Fibroblast of peridontal ligament (primary cell): ENCODE results near the gene ASB3.

Experiments used
- DNase-seq: peaks from one replicate; pipeline ENCODE4 v3.0.0-alpha.2; 2010; ENCODE audit errors: extremely low read depth

ASB3 gene

DNA sequence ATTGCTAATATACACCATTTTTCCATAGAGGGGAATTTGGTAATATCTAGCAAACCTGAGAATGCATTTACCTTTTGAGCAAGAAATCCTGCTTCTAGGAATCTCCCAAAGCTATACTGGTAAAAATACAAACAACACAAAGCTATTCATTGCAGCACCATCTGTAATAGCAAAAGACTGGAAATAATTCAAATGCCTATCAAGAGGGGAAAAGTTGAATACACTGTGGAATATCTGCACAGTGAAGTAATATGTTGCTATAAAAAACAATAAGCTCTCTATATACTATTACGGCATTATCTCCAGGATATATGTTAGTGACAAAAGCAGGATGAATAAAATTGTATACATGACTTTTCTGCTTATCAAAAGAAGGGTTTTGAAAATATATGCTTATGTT is 131.5 kb downstream of the ASB3 start:
- no peak for DNase-seq

DNA sequence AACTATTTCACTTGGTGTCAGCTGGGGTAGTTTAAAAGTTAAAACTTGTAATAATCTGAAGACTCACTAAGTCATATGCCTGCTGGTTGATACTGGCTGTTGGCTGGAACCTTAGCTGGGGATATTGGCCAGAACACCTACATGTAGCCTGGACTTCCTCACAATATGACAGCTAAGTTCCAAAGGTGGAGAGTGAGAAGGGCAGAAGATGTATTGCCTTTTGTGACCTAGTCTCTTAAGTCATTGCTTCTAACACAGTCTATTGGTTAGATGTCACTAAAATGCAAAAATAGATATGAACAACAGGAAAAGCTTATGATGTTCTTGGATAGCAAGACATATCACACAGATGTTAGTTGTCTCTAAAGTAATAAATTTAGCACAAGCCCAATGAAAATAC is 132.4 kb downstream of the ASB3 start:
- no peak for DNase-seq

DNA sequence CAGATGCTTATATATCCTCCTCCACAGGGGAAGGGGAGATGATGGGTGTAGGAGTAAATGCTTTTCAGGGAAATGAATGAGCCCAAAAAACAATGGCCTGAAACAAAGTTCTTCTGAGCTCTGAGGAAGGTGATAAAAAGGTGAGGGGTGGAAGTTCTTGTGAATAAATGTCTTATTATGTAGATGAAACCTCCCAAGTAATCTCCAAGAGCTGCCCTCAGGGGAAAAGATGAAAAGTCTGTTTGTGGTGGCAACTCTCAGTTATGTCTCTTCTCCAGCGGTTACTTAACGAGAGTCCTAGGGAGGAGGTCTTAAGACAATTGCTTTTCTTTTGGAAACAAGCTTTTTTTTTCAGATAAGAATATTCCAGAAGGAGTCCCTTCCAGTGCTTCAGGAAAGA is 134.6 kb downstream of the ASB3 start:
- no peak for DNase-seq

DNA sequence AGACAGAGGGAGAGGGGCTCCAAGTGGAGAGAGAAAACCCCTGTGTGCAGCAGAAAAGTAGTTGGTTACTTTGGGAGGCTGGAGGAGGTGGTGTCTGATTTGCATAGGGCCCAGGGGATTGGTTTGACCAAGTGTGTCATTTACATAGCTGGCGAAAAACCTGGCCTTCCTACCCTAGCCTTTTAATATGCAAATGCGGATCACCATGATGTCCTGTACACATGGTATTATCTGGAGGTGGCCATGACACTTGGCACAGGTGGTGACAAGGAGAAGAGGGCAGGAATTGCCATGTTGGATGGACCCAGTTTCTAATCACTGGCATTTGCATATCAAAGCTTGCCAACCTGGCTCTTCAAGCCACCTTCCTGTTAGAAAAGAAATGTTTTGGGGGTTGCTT is 140.0 kb downstream of the ASB3 start:
- DNase-seq, result no peak

DNA sequence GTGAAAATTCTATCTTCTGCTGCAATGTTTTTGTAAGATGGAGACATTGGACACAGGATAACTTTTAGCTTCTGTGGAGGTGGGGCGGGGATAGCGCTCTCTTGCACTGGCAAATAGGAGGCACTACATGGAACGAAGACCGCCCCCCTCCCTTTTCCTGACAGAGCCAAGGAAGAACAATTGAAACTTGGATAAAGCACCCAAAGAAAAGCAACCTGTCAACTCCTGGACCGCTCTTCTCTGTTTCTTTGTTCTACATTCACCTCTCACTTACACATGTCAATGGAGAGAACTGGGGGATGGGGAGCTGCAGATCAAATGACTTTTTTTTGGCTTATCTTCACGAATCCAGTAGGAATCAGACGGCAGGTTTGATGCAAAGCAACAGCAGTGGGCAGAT is 145.5 kb downstream of the ASB3 start:
- DNase-seq, result no peak

DNA sequence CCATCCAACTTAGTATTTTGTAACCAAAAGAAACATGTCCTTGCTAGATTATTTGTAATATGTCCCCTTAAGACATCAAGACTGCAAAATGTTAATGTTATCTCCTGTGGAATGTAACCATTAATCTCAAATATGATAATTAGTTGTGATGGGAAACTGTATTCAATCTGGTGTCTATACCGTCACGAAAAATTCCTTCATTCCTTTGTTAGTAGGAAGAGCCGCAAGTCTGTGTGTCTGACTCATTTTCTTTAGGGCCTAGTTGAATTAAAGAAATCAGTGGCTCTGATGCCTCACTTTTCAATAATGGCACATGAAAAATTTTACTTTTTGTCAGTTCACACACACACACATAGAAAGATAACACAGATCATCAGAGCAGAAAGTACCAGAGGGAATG is 146.3 kb downstream of the ASB3 start:
- DNase-seq, result no peak

DNA sequence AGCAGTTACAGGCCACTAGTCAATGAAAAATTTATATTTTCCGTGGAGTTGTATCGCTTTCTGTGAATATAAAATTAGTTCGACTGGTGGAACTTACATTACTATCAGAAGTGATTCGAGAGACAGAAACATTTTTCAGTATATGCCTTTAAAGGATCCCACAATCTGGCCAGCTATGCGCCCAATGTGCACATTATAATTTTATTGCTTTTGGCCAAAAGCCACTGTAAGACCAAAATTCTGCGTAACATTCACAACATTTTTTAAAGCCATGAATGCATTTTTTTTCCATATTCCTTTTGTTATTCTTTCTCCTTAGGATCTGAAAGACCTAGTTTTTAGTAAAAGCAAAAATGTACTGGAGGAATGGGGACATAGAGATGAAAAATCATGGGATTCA is 150.2 kb downstream of the ASB3 start:
- peak; percentile 52 for DNase-seq

DNA sequence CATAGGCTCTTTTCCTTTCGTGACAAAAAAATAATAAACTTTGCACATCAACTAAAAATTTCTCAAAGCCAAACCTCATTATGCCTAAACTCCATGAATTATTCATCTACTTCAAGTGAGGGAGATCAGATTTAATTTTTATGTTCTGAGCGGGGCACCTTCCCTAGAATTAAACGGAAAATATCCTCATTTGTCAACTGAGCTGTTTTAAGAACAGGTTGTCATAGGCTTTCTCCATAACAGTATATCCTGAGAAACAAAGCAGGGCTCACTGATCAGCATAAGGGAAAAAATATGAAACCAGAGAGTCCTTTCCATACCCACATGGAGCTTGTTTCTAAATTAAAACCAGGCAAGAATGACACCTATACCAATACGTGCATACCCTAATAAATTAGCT is 150.6 kb downstream of the ASB3 start:
- DNase-seq, result no peak

DNA sequence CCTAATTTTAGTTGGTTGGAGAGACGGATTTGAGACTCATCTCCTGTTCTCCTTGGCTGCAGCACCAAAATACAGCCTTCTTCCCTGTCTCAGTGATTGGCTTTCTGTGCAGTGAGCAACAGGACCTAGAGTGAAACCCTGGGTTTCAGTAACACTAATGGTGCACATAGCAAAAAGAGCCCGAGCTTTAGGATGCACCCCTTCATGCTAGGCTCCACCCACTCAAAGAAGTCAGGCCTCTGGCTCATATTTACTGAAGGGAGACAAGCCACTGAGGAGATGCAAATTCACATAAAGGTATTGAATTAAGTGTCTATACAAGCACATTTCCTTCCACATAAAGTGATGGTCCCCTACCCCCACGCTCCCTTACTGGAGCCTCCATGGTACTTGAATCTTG is 151.1 kb downstream of the ASB3 start:
- no peak for DNase-seq

DNA sequence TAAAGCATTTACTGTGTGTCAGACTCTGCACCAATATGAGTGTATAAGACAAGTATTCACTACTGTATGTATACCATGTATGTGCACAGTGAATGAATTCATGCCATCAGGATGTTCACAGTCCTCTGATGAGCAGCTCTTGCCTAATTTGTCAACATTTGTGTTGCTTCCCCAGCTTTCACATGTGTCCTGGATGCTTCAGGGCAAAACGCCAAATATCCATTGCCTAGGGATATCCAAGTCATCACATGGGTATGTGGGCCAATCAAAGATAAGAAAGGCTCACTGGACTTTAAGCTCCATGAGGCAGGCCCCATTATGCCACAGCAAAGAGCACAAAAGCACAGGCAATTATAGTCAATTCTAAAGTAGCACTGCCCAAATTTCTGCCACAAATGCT is 153.3 kb downstream of the ASB3 start:
- peak; percentile 48 for DNase-seq

DNA sequence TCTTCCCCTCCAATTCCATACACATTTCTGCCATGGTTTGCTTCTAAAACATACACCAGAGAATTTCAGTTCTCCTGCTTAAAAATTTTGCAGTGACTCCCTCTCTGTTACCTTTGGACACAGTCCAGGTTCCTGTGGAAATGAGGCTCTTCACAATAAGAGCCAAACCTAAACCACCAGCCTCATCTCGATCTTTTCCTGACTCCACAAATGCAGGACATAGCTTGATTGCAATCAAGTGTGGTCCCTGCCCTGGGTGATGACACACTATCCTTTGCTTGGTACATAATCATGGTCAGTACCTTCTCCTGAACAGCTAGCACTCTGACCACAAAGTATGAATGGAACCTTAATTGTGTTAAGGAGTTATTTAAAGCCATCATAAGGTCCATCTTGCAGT is 154.0 kb downstream of the ASB3 start:
- DNase-seq, result peak; percentile 97

DNA sequence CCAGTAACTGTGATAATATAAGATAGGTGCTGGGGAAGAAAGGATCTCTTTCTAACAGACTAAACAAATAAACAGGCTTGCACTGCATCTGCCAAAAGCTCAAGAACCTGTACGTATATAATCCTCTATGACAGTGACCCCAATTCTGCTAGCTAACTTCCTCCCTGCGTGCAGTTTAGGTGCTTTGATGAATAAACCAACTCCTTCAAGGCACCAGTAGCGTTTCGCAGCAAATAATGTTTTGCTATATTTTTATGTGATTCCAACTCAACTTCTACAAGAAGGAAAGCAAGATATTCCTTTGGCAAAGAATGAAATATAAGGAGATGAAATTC is 154.7 kb downstream of the ASB3 start:
- DNase-seq, result no peak

DNA sequence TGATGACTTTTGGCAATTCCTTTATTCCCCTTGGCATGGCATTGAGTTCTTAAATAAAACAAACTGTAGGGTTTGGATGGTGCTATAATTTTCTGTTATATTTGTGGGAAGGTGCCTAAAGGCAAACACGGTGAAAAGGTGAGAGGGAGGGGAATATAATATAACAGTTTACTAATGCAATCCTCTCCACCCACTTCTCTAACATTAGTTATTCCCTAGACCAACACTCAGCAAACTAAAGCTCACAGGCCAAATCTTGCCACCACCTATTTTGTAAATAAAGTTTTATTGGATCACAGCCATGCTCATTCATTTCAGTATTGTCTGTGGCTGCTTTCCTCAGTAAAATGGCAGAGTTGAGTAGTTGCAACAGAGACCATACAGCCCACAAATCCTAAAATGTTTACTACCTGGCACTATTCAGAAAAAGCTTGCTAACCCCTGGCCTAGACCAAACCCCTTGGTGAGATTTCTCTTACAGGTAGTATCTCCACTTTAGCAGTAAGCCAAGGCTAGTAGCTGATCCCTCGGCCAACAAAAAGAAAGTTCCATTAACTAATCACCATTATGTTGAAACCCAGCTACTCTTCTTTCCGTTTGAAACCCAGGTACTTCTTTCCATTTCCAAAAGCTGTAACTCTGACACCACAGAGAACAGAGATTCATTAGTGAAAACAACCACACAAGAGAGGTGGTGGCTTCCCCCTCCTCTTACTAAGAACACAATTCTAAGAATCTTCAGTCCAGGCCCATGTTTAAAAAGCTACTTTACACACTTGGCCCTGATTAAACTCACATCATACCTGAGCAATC is 155.2 kb downstream of the ASB3 start:
- DNase-seq, result no peak

DNA sequence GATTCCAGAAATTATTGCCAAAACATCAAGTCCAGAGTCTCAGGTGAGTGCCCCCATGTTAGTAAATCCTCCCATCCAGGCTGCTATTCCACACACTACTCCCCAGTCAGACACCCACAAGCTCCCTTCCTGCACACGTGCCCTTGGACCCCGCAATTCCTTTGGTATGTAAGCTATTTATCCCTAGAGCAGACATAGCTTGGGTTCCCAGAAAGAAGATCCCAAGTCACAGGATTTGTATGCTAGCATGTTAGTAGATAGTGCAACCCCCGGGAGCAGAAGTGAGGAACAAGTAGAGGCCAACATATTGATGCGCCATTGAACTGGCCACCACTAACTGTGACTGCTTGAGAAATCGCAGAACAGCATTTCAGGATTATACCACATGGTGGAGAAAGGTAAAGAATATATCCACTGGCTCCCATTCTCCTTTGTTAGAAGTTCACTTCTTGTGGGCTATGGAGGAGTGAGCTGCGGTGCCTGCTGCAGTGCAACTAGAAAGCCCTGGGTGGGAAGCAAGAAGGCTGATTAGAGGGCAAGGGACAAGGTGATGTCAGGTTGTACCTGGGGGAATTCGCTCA is 156.6 kb downstream of the ASB3 start:
- DNase-seq, result peak; percentile 8

DNA sequence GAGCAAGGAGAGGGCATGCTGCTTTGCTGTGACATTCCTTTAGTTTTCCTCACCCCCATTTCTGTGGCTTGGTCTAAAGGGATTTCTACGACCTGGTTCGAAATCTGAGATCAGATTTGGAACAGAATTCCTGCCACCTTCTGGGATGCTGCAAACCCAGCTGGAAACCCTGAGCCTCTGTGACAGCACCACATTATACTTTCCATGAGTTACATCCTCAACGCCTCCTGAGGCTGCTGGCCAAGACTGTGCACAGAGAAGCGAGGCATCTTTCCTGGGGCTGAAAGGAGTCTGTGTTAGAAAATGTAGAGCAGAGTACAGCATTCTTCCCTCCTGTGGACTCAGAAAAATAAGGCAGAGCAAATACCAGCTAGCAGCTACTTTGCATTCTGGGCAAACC is 157.3 kb downstream of the ASB3 start:
- peak; percentile 5 for DNase-seq

DNA sequence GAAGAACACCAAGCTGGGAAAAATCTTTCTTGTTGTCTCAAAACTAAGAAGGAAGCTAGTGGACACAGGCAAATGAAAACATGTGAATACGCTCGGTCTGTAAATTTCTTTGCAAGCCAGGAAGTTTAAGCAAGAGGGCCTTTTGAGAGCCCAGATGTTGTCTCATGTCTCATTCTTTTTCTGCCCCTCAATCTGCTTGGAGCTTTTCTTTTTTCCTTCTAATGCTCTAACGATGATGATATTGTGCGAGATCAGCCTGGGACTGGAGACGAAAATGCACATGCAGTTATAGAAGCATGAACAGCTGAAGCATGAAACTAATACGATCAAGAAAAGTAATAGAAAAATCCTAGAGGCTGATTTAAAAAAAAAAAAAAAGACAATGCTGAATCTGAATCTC is 157.8 kb downstream of the ASB3 start:
- DNase-seq, result no peak

DNA sequence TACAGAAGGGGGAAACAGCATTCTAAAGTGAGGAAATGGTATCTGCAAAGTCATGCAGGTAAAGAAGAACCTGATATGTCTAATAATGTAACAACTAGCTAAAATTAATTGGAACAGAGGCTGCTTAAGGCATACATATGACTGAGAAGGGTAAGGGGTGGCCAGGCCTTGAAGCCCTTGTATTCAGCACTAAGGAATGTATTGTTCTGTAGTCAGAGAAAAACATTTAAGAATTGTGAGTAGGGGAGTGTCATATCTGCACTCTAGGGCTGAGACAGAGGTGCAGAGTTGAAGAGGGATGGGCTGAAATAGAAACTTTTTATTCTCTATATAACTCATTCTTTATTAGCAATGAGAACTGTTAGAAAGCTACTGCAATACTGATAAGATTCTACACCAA is 164.6 kb downstream of the ASB3 start:
- no peak for DNase-seq

DNA sequence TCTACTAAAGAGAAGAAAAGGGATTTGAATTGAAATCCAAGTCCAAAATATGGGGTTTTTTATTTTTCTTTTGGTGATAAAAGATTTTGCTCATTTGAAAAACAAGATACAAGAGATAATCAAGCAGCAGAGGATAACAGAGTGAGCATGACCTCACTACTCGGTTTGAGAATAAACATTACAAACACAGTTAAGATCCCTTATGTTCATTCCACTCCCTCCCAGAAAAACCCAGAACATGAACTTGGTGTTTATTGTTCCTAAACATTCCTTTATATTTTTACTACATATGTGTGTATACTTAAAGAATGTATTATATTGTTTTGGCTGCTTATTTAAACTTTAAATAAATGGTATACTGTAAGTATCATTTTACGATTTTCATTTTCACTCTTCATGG is 165.8 kb downstream of the ASB3 start:
- DNase-seq, result no peak
